ENCODE results near the gene ME2. TPM values are rescaled to one million over a fixed set of nuclear protein-coding genes. Genes with fewer than 3 reads are reported as not detected.

Gene ME2
- total and polyA plus RNA-seq, 2 donors (not counting 3 experiments of a cell fraction or from before 2014, with no cell fraction given), result 28.6 to 42.4 TPM

GRCh38 chr18:50987261-50987660 lies 108.3 kb downstream of the ME2 start:
- Histone ChIP-seq H3K9me3 (replicated peaks; ENCODE audit: control insufficient read depth, insufficient read depth, low read length) (no peaks in the 10 kb centered on the region), H3K4me2 (ENCODE audit: insufficient read depth, low read length) (no peak overlapping the region), H3K27me3 (ENCODE audit: control insufficient read depth in 2 of 2, insufficient read depth in 2 of 2, low read length in 2 of 2) (no peaks in the 10 kb centered on the region), H3K9me1 (replicated peaks; ENCODE audit: control insufficient read depth, extremely low read depth, insufficient read depth, low read length) (no peaks in the 10 kb centered on the region), H2AFZ (ENCODE audit: low read depth, low read length) (no peak overlapping the region), H3K36me3 (ENCODE audit: control insufficient read depth in 2 of 2, extremely low read depth in 1 of 2, insufficient read depth in 2 of 2, low read length in 2 of 2) (peaks cover 0 to 2% of the 10 kb centered on the region in 2 experiments), H3K27ac (ENCODE audit: insufficient read depth, low read depth, low read length) (no peak overlapping the region), H3K9ac (replicated peaks; ENCODE audit: extremely low read depth, insufficient read depth, low read length) (no peak overlapping the region), H3K79me2 (ENCODE audit: control insufficient read depth, insufficient read depth, low read length) (no peaks in the 10 kb centered on the region), H3K4me1 (ENCODE audit: control insufficient read depth, extremely low read depth, insufficient read depth, low read length) (no peaks in the 10 kb centered on the region), H4K20me1 (replicated peaks; ENCODE audit: control insufficient read depth, extremely low read depth, insufficient read depth, low read length) (no peaks in the 10 kb centered on the region), H3K4me3 (replicated peaks in 1 of 3; ENCODE audit: insufficient read depth in 1 of 3, low read depth in 1 of 3, low read length in 3 of 3) (no peak overlapping the region)
- intact Hi-C loops (cut with micrococcal nuclease), result no loop called here
- no peak for FAIRE-seq
- dilution Hi-C loops (cut with MboI; ENCODE audit: extremely low pct_ligation_motif_present, low sequenced_read_pairs), result no loop called here
- ChIA-PET POLR2A (no interaction called here), CTCF (interaction anchor here (0.7 to 1.5 kb wide), 4 partner anchors 17 to 32 kb away, joined by 3 read pairs; no protein-coding TSS in a partner anchor)
- no peak for DNase-seq (ENCODE audit: low read depth, low spot score)
- BruUV-seq (replicated peaks), result no TSS peak
- TF ChIP-seq MYC (IDR thresholded peaks at IDR 0.05; ENCODE audit: low read depth, low read length) (no peak), POLR2A (IDR thresholded peaks at IDR 0.05; ENCODE audit: low read depth, low read length) (no peak), JUN (IDR thresholded peaks at IDR 0.05; ENCODE audit: borderline replicate concordance, insufficient read depth, insufficient read length, low read depth) (no peak), POLR2AphosphoS5 (IDR thresholded peaks at IDR 0.05; ENCODE audit: insufficient read depth, low read depth, low read length) (no peak), GATA2 (IDR thresholded peaks at IDR 0.05; ENCODE audit: insufficient read depth, insufficient read length, low read depth, low read length) (no peak), FOS (IDR thresholded peaks at IDR 0.05; ENCODE audit: borderline replicate concordance, insufficient read depth, low read length) (no peak), EZH2 (IDR thresholded peaks at IDR 0.05; ENCODE audit: borderline replicate concordance, low read depth, low read length, severe bottlenecking) (no peak), MAX (IDR thresholded peaks at IDR 0.05; ENCODE audit: insufficient read depth, insufficient read length) (no peak), CTCF (IDR thresholded peaks at IDR 0.05; ENCODE audit: extremely low read depth in 1 of 2, insufficient read depth in 1 of 2, low read depth in 1 of 2, low read length in 2 of 2) (no peak)

All from endothelial cell of umbilical vein (primary cell).